ENCODE measurements around the gene ARPC2.

- TF ChIP-seq SP1 (IDR thresholded peaks at IDR 0.05) (peak; percentile 60), TAF1 (conservative IDR thresholded peaks at IDR 0.05) (no peak), RAD21 (IDR thresholded peaks at IDR 0.05) (no peak), YY1 (IDR thresholded peaks at IDR 0.05) (peak; percentile 13), MAX (IDR thresholded peaks at IDR 0.05) (no peak), EGR1 (IDR thresholded peaks at IDR 0.05; ENCODE audit: low read depth in 2 of 2) (no peak), GABPA (IDR thresholded peaks at IDR 0.05 in 1 of 2, conservative IDR thresholded peaks at IDR 0.05 in 1 of 2) (no peak), ATF3 (IDR thresholded peaks at IDR 0.05) (no peak), FOXA2 (IDR thresholded peaks at IDR 0.05) (no peak)
- TF ChIP-seq, protein P1, sequence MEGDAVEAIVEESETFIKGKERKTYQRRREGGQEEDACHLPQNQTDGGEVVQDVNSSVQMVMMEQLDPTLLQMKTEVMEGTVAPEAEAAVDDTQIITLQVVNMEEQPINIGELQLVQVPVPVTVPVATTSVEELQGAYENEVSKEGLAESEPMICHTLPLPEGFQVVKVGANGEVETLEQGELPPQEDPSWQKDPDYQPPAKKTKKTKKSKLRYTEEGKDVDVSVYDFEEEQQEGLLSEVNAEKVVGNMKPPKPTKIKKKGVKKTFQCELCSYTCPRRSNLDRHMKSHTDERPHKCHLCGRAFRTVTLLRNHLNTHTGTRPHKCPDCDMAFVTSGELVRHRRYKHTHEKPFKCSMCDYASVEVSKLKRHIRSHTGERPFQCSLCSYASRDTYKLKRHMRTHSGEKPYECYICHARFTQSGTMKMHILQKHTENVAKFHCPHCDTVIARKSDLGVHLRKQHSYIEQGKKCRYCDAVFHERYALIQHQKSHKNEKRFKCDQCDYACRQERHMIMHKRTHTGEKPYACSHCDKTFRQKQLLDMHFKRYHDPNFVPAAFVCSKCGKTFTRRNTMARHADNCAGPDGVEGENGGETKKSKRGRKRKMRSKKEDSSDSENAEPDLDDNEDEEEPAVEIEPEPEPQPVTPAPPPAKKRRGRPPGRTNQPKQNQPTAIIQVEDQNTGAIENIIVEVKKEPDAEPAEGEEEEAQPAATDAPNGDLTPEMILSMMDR (IDR thresholded peaks at IDR 0.05; ENCODE audit: low read depth, low read length, missing input control), result no peak
- TF ChIP-seq, protein P2, sequence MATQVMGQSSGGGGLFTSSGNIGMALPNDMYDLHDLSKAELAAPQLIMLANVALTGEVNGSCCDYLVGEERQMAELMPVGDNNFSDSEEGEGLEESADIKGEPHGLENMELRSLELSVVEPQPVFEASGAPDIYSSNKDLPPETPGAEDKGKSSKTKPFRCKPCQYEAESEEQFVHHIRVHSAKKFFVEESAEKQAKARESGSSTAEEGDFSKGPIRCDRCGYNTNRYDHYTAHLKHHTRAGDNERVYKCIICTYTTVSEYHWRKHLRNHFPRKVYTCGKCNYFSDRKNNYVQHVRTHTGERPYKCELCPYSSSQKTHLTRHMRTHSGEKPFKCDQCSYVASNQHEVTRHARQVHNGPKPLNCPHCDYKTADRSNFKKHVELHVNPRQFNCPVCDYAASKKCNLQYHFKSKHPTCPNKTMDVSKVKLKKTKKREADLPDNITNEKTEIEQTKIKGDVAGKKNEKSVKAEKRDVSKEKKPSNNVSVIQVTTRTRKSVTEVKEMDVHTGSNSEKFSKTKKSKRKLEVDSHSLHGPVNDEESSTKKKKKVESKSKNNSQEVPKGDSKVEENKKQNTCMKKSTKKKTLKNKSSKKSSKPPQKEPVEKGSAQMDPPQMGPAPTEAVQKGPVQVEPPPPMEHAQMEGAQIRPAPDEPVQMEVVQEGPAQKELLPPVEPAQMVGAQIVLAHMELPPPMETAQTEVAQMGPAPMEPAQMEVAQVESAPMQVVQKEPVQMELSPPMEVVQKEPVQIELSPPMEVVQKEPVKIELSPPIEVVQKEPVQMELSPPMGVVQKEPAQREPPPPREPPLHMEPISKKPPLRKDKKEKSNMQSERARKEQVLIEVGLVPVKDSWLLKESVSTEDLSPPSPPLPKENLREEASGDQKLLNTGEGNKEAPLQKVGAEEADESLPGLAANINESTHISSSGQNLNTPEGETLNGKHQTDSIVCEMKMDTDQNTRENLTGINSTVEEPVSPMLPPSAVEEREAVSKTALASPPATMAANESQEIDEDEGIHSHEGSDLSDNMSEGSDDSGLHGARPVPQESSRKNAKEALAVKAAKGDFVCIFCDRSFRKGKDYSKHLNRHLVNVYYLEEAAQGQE (IDR thresholded peaks at IDR 0.05), result no peak
- TF ChIP-seq, protein P3, sequence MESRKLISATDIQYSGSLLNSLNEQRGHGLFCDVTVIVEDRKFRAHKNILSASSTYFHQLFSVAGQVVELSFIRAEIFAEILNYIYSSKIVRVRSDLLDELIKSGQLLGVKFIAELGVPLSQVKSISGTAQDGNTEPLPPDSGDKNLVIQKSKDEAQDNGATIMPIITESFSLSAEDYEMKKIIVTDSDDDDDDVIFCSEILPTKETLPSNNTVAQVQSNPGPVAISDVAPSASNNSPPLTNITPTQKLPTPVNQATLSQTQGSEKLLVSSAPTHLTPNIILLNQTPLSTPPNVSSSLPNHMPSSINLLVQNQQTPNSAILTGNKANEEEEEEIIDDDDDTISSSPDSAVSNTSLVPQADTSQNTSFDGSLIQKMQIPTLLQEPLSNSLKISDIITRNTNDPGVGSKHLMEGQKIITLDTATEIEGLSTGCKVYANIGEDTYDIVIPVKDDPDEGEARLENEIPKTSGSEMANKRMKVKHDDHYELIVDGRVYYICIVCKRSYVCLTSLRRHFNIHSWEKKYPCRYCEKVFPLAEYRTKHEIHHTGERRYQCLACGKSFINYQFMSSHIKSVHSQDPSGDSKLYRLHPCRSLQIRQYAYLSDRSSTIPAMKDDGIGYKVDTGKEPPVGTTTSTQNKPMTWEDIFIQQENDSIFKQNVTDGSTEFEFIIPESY (IDR thresholded peaks at IDR 0.05), result no peak
Observed at GRCh38 chr2:218286570-218287459, 69.8 kb downstream of the ARPC2 start.
